IMR-90 (cell line): ENCODE results near the gene PDCL2. TPM values are rescaled to one million over a fixed set of nuclear protein-coding genes. Genes with fewer than 3 reads are reported as not detected.

ENCODE experiments used
- ATAC-seq: fragments of 200-7000 bp; cut with Tn5 transposase; 2 replicates; pipeline ENCODE4 v1.9.1; 2020; ENCODE audit warnings: low read depth, mild to moderate bottlenecking, moderate library complexity
- BruUV-seq: library from RNA; stranded (reverse); fragments of 400-500 nt; replicated peaks from 2 replicates; lab custom pipeline; 2021; lab: Mats Ljungman, UMichigan
- CTCF ChIA-PET: fragments of 300-600 bp; formaldehyde crosslinking; extraction: SDS; loops from one replicate; lab custom pipeline; 2021; ENCODE audit warnings: antibody characterized with exemption; lab: Yijun Ruan, JAX
- POLR2A ChIA-PET: fragments of 300-600 bp; sonication (Branson Sonifier 250); formaldehyde crosslinking; loops from one replicate; lab custom pipeline; 2022; ENCODE audit warnings: antibody characterized with exemption; ENCODE audit not compliant: unreplicated experiment; lab: Charles Lee
- DNase-seq: peaks from one replicate; pipeline ENCODE4 v3.0.0; 2013
- H2AFZ ChIP-seq: replicated peaks from 2 replicates; pipeline ENCODE3; 2013; ENCODE audit warnings: low read length, mild to moderate bottlenecking; ENCODE audit not compliant: poor library complexity
- H2AK5ac ChIP-seq: 2 replicates; pipeline ENCODE4 v1.6.1; 2013; ENCODE audit warnings: low read depth, low read length, inconsistent platforms
- H2AK9ac ChIP-seq: replicated peaks from 2 replicates; pipeline ENCODE3; 2013; ENCODE audit warnings: mild to moderate bottlenecking, low read depth, low read length, moderate library complexity; ENCODE audit not compliant: poor library complexity
- H2BK120ac ChIP-seq: 2 replicates; pipeline ENCODE4 v1.6.1; 2013; ENCODE audit warnings: low read depth, low read length, inconsistent platforms
- H2BK15ac ChIP-seq: 3 replicates; pipeline ENCODE4 v1.6.1; 2013; ENCODE audit warnings: low read depth, low read length, inconsistent platforms
- H2BK20ac ChIP-seq: 2 replicates; pipeline ENCODE4 v1.6.1; 2013; ENCODE audit warnings: low read depth, mild to moderate bottlenecking, inconsistent platforms, low read length, moderate library complexity
- H2BK5ac ChIP-seq: 2 replicates; pipeline ENCODE4 v1.6.1; 2013; ENCODE audit warnings: mild to moderate bottlenecking, low read depth, low read length, inconsistent platforms; ENCODE audit not compliant: poor library complexity, severe bottlenecking
- H3K14ac ChIP-seq: replicated peaks from 2 replicates; pipeline ENCODE4 v1.6.1; 2013; ENCODE audit warnings: low read depth, low read length, inconsistent platforms
- H3K18ac ChIP-seq: 2 replicates; pipeline ENCODE4 v1.6.1; 2013; ENCODE audit warnings: low read depth, low read length, control low read depth
- H3K23ac ChIP-seq: 2 replicates; pipeline ENCODE4 v1.6.1; 2013; ENCODE audit warnings: low read depth, low read length, inconsistent platforms
- H3K27ac ChIP-seq: 2 replicates; pipeline ENCODE4 v1.5.1; 2013; ENCODE audit warnings: mild to moderate bottlenecking, control low read depth, low read length; ENCODE audit not compliant: insufficient read depth
- H3K27me3 ChIP-seq: 2 replicates; pipeline ENCODE4 v1.6.1; 2013; ENCODE audit warnings: low read length; ENCODE audit not compliant: control insufficient read depth, insufficient read depth
- H3K36me3 ChIP-seq: 2 replicates; pipeline ENCODE4 v1.6.1; 2013; ENCODE audit warnings: low read length, mixed read lengths; ENCODE audit not compliant: control insufficient read depth, insufficient read depth
- H3K4ac ChIP-seq: 2 replicates; pipeline ENCODE4 v1.6.1; 2013; ENCODE audit warnings: low read depth, low read length, inconsistent platforms
- H3K4me1 ChIP-seq: 2 replicates; pipeline ENCODE4 v1.6.1; 2013; ENCODE audit warnings: low read length, mixed read lengths; ENCODE audit not compliant: control insufficient read depth, insufficient read depth
- H3K4me2 ChIP-seq: 2 replicates; pipeline ENCODE4 v1.6.1; 2013; ENCODE audit warnings: low read depth, mild to moderate bottlenecking, control low read depth, low read length, moderate library complexity
- H3K4me3 ChIP-seq: 2 replicates; pipeline ENCODE4 v1.5.1; 2013; ENCODE audit warnings: low read depth, mild to moderate bottlenecking, control low read depth, low read length, moderate library complexity; ENCODE audit not compliant: insufficient read depth
- H3K56ac ChIP-seq: 2 replicates; pipeline ENCODE4 v1.6.1; 2013; ENCODE audit warnings: low read length, inconsistent platforms; ENCODE audit not compliant: insufficient read depth; ENCODE audit errors: extremely low read depth
- H3K79me1 ChIP-seq, 2 experiments: 2 replicates each; pipeline ENCODE4 v1.6.1; 2013; ENCODE audit warnings: low read length in 2 of 2, inconsistent platforms in 1 of 2, low read depth in 1 of 2
- H3K9ac ChIP-seq: 2 replicates; pipeline ENCODE4 v1.6.1; 2013; ENCODE audit warnings: low read depth, low read length, control low read depth
- H3K9me1 ChIP-seq: 2 replicates; pipeline ENCODE4 v1.6.1; 2013; ENCODE audit warnings: low read length, inconsistent platforms; ENCODE audit not compliant: insufficient read depth
- H3K9me3 ChIP-seq: 2 replicates; pipeline ENCODE4 v1.6.1; 2013; ENCODE audit warnings: low read length; ENCODE audit not compliant: control insufficient read depth, insufficient read depth
- H4K20me1 ChIP-seq: 2 replicates; pipeline ENCODE4 v1.6.1; 2013; ENCODE audit warnings: low read length, inconsistent platforms; ENCODE audit not compliant: insufficient read depth
- H4K5ac ChIP-seq: 2 replicates; pipeline ENCODE4 v1.6.1; 2013; ENCODE audit warnings: mild to moderate bottlenecking, low read depth, low read length, control low read depth
- H4K8ac ChIP-seq, 2 experiments: 2 replicates each; pipeline ENCODE4 v1.6.1; 2013; ENCODE audit warnings: low read depth in 2 of 2, low read length in 2 of 2, control low read depth in 1 of 2, inconsistent platforms in 1 of 2
- H4K91ac ChIP-seq: 2 replicates; pipeline ENCODE4 v1.6.1; 2013; ENCODE audit warnings: low read depth, low read length, inconsistent platforms; ENCODE audit not compliant: insufficient read depth
- BHLHE40 ChIP-seq: fragments of 150-350 bp; IDR thresholded peaks from 2 replicates; pipeline ENCODE4 v1.6.1; 2016; ENCODE audit warnings: mild to moderate bottlenecking, low read depth, low read length
- CHD1 ChIP-seq: IDR thresholded peaks from 2 replicates; pipeline ENCODE4 v1.6.1; 2012; ENCODE audit warnings: low read depth, low read length, improper control_type of control experiment
- WGBS, 2 experiments: methylation state at CpG; one replicate each; pipeline versions ENCODE4 v1.1.5 to v1.1.7; 2013; ENCODE audit warnings: missing lambda C conversion rate in 2 of 2; ENCODE audit not compliant: insufficient read length in 1 of 2; ENCODE audit errors: extremely low coverage in 2 of 2; 5-methylcytosine and 5-hydroxymethylcytosine counted together
- dilution Hi-C: fragments of 300-500 bp; cut with HindIII; formaldehyde crosslinking; loops from one replicate; pipeline ENCODE4 v1.14.3; 2018; ENCODE audit warnings: low sequenced_read_pairs; ENCODE audit not compliant: unreplicated experiment
- in situ Hi-C: fragments of 300-500 bp; cut with MboI; formaldehyde crosslinking; loops from 3 replicates; pipeline ENCODE4 v1.14.3; 2019; ENCODE audit warnings: low sequenced_read_pairs, inconsistent platforms, mixed read lengths
- intact Hi-C: fragments of 100-400 bp; cut with micrococcal nuclease; formaldehyde crosslinking; loops from 2 replicates; pipeline ENCODE4 v1.10.0; 2022
- polyA plus RNA-seq, 3 experiments: library from polyadenylated mRNA; depleted of rRNA; stranded (reverse); fragments of >200 nt; gene quantifications; 2 replicates each; pipeline ENCODE4 v1.2.3, GENCODE V29; 2012; ENCODE audit warnings: low replicate concordance in 1 of 3
- total RNA-seq: library from RNA; depleted of rRNA; stranded (reverse); fragments of >200 nt; gene quantifications from 2 replicates; pipeline ENCODE4 v1.2.3, GENCODE V29; 2012

PDCL2 gene
- total and polyA plus RNA-seq, 2 of the 4 experiments (the other 2 are of a cell fraction) = not detected

GRCh38 chr4:55540271-55540670 is 51.8 kb downstream of the PDCL2 start:
- Histone ChIP-seq H3K4me1 (peaks cover 7% of the 10 kb centered on the region), H2AK9ac (no peak overlapping the region), H2BK5ac (no peak overlapping the region), H3K4me2 (peak overlapping the region; percentile 21; the same call in 1 of the 2 replicates), H3K9ac (no peak overlapping the region), H2BK15ac (no peak overlapping the region), H3K14ac (no peak overlapping the region), H2BK20ac (no peak overlapping the region), H4K20me1 (peaks cover 6% of the 10 kb centered on the region; the same call in 1 of the 2 replicates), H2AK5ac (no peak overlapping the region), H2BK120ac (no peak overlapping the region), H2AFZ (no peak overlapping the region), H4K5ac (0 out of 2 replicates have a peak overlapping the region, but pooled peaks have one; percentile 48), H3K36me3 (0 out of 2 replicates have a peak, but pooled peaks cover 1% of the 10 kb centered on the region), H3K56ac (no peak overlapping the region), H3K9me1 (peaks cover 10% of the 10 kb centered on the region), H3K4me3 (no peak overlapping the region), H3K27me3 (no peaks in the 10 kb centered on the region), H3K27ac (no peak overlapping the region), H3K4ac (no peak overlapping the region), H3K79me1 (peaks cover 22 to 37% of the 10 kb centered on the region in 2 experiments), H3K18ac (no peak overlapping the region), H4K8ac (no peak overlapping the region), H3K23ac (0 out of 2 replicates have a peak overlapping the region, but pooled peaks have one; percentile 33), H4K91ac (no peak overlapping the region), H3K9me3 (no peaks in the 10 kb centered on the region)
- TF ChIP-seq BHLHE40 (no peak), CHD1 (no peak)
- POLR2A ChIA-PET = interaction anchor here (0.6 kb wide), 1 partner anchor 36 kb away, joined by 7 read pairs; no protein-coding TSS in a partner anchor
- DNase-seq = no peak
- intact Hi-C loops = loop anchor here (10.0 kb wide), 1 partner anchor 45 kb away; no protein-coding TSS in a partner anchor
- no CpG with 5 or more reads among the region's 3 CpGs for WGBS, 2 experiments
- no peak for ATAC-seq
- no TSS peak for BruUV-seq
- CTCF ChIA-PET = no interaction called here
- dilution Hi-C loops = no loop called here
- in situ Hi-C loops = loop anchor here (25.0 kb wide), 1 partner anchor 1253 kb away; no protein-coding TSS in a partner anchor
